Measurements from ENCODE around the gene NPIPA2.
"Not testable (repeated sequence)": the region's sequence is repeated elsewhere in the genome, so short reads cannot be mapped to it uniquely, and the experiment has no call there.

- not testable (repeated sequence) for TF ChIP-seq FOXM1 (IDR thresholded peaks at IDR 0.05; ENCODE audit: borderline replicate concordance); SP1 (IDR thresholded peaks at IDR 0.05); ZNF384 (IDR thresholded peaks at IDR 0.05); FOXK2 (IDR thresholded peaks at IDR 0.05); CTBP1 (IDR thresholded peaks at IDR 0.05; ENCODE audit: borderline replicate concordance); TARDBP (IDR thresholded peaks at IDR 0.05); HDGF (IDR thresholded peaks at IDR 0.05; ENCODE audit: borderline replicate concordance); SUZ12 (IDR thresholded peaks at IDR 0.05); BHLHE40 (IDR thresholded peaks at IDR 0.05; ENCODE audit: borderline replicate concordance); LEF1 (IDR thresholded peaks at IDR 0.05; ENCODE audit: borderline replicate concordance); ARNT (IDR thresholded peaks at IDR 0.05)
Observed at GRCh38 chr16:14740832-14741385, 1.4 kb upstream of the NPIPA2 start.
